ENCODE results near the gene NKAIN1. TPM values are rescaled to one million over a fixed set of nuclear protein-coding genes. Genes with fewer than 3 reads are reported as not detected.

NKAIN1 gene
- total and polyA plus RNA-seq, 2 of the 13 experiments (the other 11 are each of a cell fraction or from before 2014, with no cell fraction given), result 0.29 to 0.40 TPM

- 56% methylated on average over 2 of the region's 3 CpGs for WGBS (ENCODE audit: low lambda C conversion rate)
- BruUV-seq (replicated peaks), result no TSS peak
- no peak for DNase-seq (ENCODE audit: low spot score)
- Histone ChIP-seq H3K4me3 (replicated peaks in 1 of 3; ENCODE audit: insufficient read depth in 1 of 3, low read depth in 2 of 3, low read length in 3 of 3) (no peak overlapping the region), H3K4me2 (ENCODE audit: low read depth, low read length) (no peak overlapping the region), H2AFZ (ENCODE audit: low read length) (no peak overlapping the region), H4K20me1 (ENCODE audit: insufficient read depth, low read length) (no peaks in the 10 kb centered on the region), H3K9ac (ENCODE audit: insufficient read depth, low read depth, low read length) (no peak overlapping the region), H3K27me3 (ENCODE audit: control insufficient read depth in 1 of 2, insufficient read depth in 2 of 2, low read length in 2 of 2) (no peaks in the 10 kb centered on the region), H3K27ac (ENCODE audit: extremely low read length, insufficient read depth, low read length) (no peak overlapping the region), H3K9me3 (ENCODE audit: low read length) (no peaks in the 10 kb centered on the region), H3K79me2 (ENCODE audit: insufficient read depth, low read length) (no peaks in the 10 kb centered on the region), H3K4me1 (ENCODE audit: insufficient read depth, low read length) (peaks cover 23% of the 10 kb centered on the region), H3K36me3 (replicated peaks in 1 of 2; ENCODE audit: control insufficient read depth in 1 of 2, insufficient read depth in 2 of 2, low read length in 2 of 2) (no peaks in the 10 kb centered on the region)
- CTCF ChIA-PET (ENCODE audit: low intra/inter-chr PET ratio, low total read pairs), result no interaction called here
- no peak for ATAC-seq
- intact Hi-C loops (cut with micrococcal nuclease; ENCODE audit: unreplicated experiment) (loop anchor here (10.0 kb wide), 1 partner anchor 87 kb away; the partner anchor contains the start of gene PUM1), in situ Hi-C loops (cut with HindIII; ENCODE audit: extremely low pct_ligation_motif_present, low pct_unique_long_range_greater_than_20kb) (no loop called here)
- POLR2A ChIA-PET, result no interaction called here
- no peak for FAIRE-seq
- TF ChIP-seq LCORL (IDR thresholded peaks at IDR 0.05) (no peak), LCORL (CRISPR knock-in tag; IDR thresholded peaks at IDR 0.05) (no peak), NFE2L2 (IDR thresholded peaks at IDR 0.05; ENCODE audit: low read length) (no peak), POGK (CRISPR knock-in tag; conservative IDR thresholded peaks at IDR 0.05) (no peak), NR3C1 (CRISPR knock-in tag; IDR thresholded peaks at IDR 0.05) (no peak), ZNF142 (CRISPR knock-in tag; IDR thresholded peaks at IDR 0.05) (no peak), CBX1 (IDR thresholded peaks at IDR 0.05; ENCODE audit: low read depth) (no peak), SOX13 (IDR thresholded peaks at IDR 0.05) (no peak), SOX13 (CRISPR knock-in tag; conservative IDR thresholded peaks at IDR 0.05 in 1 of 2, IDR thresholded peaks at IDR 0.05 in 1 of 2) (no peak), BCL3 (CRISPR knock-in tag; IDR thresholded peaks at IDR 0.05) (no peak), ZNF33B (CRISPR knock-in tag; IDR thresholded peaks at IDR 0.05) (no peak), ZNF276 (CRISPR knock-in tag; IDR thresholded peaks at IDR 0.05; ENCODE audit: low read depth) (no peak), ZNF580 (CRISPR knock-in tag; IDR thresholded peaks at IDR 0.05; ENCODE audit: borderline replicate concordance, low read depth) (no peak)
Observed at GRCh38 chr1:31151402-31151801, 88.3 kb downstream of the NKAIN1 start.

Measured in HepG2 (cell line).